HG03432 (cell line): ENCODE results near the gene INSYN2A.

Experiments
- ATAC-seq: cut with Tn5 transposase; IDR thresholded peaks from one replicate; pipeline ENCODE4 v1.9.1; 2021; ENCODE audit warnings: mild to moderate bottlenecking, moderate library complexity; ENCODE audit not compliant: unreplicated experiment

The INSYN2A gene

GRCh38 chr10:127154831-127155620 lies 41.4 kb downstream of the INSYN2A start:
- no peak for ATAC-seq

GRCh38 chr10:127153181-127153580 lies 43.2 kb downstream of the INSYN2A start:
- no peak for ATAC-seq

DNA sequence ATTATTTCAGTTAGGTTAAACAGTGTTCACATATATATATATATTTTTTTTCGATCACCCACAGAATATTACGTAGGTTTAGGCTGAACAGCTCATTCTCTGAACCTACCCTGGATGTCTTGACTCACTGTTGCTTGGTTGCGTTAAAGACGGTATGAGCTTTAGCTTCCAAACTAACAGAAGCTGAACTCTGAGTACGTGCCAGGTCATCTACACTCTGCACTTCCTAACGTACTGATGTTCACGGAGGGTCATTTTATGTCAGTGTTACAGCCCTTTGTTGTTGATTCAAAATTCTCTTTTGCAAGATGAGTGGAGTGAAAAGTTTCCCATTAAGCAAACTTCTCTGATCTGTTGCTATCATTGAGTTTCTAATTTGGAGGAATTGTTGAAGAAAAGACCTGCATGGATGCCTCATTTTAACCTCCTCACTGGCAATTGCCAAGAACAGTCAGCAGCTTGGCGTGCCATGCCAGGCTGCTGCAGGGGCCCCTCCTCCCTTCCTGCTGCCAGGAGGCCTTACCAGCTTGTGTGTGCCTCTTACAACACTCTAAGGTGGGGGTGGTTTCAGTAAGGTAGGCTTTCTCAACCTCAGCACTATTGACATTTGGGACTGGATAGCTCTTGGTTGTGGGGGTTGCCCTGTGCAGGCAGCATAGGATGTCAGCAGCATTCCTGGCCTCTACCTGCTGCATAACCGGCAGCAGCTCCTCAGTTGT lies 44.3 kb downstream of the INSYN2A start:
- ATAC-seq = no peak

- no peak for ATAC-seq
Observed at GRCh38 chr10:127151541-127151940, 44.9 kb downstream of the INSYN2A start.

DNA sequence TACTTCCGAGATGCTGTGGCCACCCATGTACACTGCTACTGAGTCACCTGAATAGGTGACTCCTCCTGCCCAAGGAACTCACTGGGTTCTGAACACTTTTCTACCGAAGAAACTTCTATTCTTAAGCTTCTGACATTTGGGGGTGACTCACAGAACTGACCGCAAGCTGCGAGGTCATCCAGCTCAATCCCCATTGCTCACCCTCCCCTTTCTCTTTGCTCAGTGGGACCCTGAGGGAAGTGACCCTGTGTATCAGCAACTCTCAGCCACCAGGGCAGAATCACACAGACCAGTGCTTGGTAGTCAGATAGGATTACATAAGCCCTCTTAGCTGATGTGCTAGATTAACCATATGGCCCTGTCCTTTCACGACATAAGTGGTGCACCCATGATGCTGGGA lies 46.3 kb downstream of the INSYN2A start:
- no peak for ATAC-seq

GRCh38 chr10:127149501-127150081 lies 46.8 kb downstream of the INSYN2A start:
- ATAC-seq = no peak

DNA sequence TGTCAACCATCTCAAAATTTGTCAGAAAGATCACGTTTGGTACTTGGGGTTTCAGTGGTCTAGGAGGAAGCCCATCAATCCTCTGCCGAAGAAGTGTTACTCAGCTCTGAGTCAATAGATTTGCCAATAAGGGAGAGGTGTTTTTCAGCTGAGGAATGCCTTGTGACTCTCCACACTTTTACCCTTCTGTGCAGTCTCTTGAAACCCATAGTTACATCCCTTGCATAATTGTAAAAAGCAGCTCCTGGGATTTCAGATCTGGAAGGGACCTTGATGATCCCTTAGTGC lies 47.5 kb downstream of the INSYN2A start:
- ATAC-seq = no peak

- no peak for ATAC-seq
Observed at GRCh38 chr10:127148066-127148932, 48.1 kb downstream of the INSYN2A start.

DNA sequence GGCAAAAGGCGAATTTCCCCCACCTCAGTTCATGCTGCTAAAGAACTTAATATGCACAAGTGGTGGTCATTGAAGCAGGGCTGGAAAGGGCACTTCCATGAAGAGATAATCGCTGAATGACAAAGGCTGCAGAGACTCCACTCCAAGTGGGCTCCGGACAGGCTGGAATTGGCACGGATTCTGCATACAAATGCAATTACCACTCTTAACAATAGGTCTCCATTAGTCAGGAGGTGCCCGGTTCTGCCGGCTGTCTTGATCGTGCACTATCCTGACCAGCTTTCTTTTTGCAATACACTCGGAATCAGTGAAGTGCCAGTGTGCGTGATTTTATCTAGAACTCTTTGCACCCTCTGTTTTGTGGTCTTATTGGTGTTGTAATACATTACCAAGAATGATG lies 49.7 kb downstream of the INSYN2A start:
- no peak for ATAC-seq
